Muscle layer of colon (tissue), 2 donors: ENCODE results near the gene KIF1A.
"Not testable (repeated sequence)": the region's sequence is repeated elsewhere in the genome, so short reads cannot be mapped to it uniquely, and the experiment has no call there.

Experiments used
- H3K27ac ChIP-seq: one replicate; pipeline ENCODE4 v1.7.0; 2013; ENCODE audit warnings: low read depth, mild to moderate bottlenecking, low read length, moderate library complexity
- H3K27me3 ChIP-seq, 2 donors: one replicate each; pipeline ENCODE4 v1.7.0; 2013; ENCODE audit warnings: low read length in 2 of 2, mild to moderate bottlenecking in 2 of 2; ENCODE audit not compliant: insufficient read depth in 2 of 2, control insufficient read depth in 1 of 2
- H3K36me3 ChIP-seq: one replicate; pipeline ENCODE4 v1.7.0; 2013; ENCODE audit warnings: mild to moderate bottlenecking, low read length; ENCODE audit not compliant: insufficient read depth
- H3K4me1 ChIP-seq: one replicate; pipeline ENCODE4 v1.7.0; 2013; ENCODE audit warnings: mild to moderate bottlenecking, low read length; ENCODE audit not compliant: insufficient read depth
- H3K4me3 ChIP-seq, 2 donors: one replicate each; pipeline ENCODE4 v1.7.0; 2013; ENCODE audit warnings: low read length in 2 of 2, low read depth in 1 of 2, mild to moderate bottlenecking in 1 of 2, moderate library complexity in 1 of 2
- H3K9ac ChIP-seq: one replicate; pipeline ENCODE4 v1.7.0; 2013; ENCODE audit warnings: low read length
- H3K9me3 ChIP-seq: one replicate; pipeline ENCODE4 v1.7.0; 2013; ENCODE audit warnings: mild to moderate bottlenecking, low read length
- donor health status: abdominal sarcoma.
- donor health status: Adenocarcinoma of cecum.

Gene KIF1A

GRCh38 chr2:240703417-240704341 lies 116.3 kb downstream of the KIF1A start:
- H3K27ac ChIP-seq, result no peak overlapping the region
- no peaks in the 10 kb centered on the region for H3K9me3 ChIP-seq
- peaks cover 0 to 24% of the 10 kb centered on the region in 2 donors for H3K27me3 ChIP-seq
- H3K4me1 ChIP-seq, result no peaks in the 10 kb centered on the region
- H3K4me3 ChIP-seq, result no peak overlapping the region
- H3K36me3 ChIP-seq, result no peaks in the 10 kb centered on the region
- H3K9ac ChIP-seq, result no peak overlapping the region

GRCh38 chr2:240702640-240703011 lies 117.4 kb downstream of the KIF1A start:
- Histone ChIP-seq H3K27me3 (peaks cover 0 to 19% of the 10 kb centered on the region in 2 donors), H3K36me3 (no peaks in the 10 kb centered on the region), H3K4me1 (no peaks in the 10 kb centered on the region), H3K9ac (no peak overlapping the region), H3K4me3 (no peak overlapping the region), H3K9me3 (no peaks in the 10 kb centered on the region), H3K27ac (no peak overlapping the region)

DNA sequence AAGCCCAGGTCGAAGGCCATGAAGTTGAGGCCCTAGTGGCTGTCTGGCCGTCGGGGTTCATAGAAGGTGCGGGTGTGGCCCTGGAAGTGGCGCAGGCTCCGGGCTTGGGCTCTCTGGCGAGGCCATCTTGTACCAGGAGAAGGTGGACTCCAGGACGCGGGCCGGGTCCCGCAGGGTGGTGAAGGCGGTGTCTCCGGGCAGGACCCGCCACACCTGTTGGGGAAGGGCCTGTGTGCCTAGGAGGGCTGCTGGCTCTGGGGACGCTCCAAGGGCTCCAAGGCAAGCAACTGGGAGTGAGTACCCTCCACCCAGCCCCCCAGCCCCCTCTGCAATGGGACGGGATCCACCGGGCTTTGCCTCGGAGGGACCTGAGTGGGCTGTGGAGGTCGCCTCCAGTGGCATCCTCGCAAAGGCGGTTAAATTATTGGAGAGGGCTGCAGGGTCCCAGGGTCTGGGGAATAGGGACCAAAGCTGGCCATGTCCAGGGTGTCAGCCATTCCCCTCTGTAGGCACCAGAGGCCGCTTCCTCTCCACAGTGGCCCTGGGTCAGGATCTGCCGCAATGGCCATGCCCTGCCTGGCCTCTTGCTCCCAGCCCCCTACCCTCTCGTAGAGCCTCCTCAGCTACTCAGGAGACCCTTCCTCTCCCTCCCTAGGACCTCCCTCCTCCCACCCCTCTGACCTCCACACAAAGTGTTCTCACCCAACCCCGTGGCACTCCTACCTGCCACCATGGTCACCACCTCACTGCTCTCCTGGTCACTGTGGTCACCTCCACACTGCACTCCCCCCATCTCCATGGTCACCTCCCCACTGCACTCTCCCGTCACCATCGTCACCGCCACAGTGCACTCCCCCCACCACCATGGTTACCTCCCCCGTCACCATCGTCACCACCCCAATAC lies 118.0 kb downstream of the KIF1A start:
- peaks cover 0 to 19% of the 10 kb centered on the region in 2 donors for H3K27me3 ChIP-seq
- H3K9ac ChIP-seq, result no peak overlapping the region
- no peaks in the 10 kb centered on the region for H3K36me3 ChIP-seq
- H3K9me3 ChIP-seq, result no peaks in the 10 kb centered on the region
- no peak overlapping the region for H3K4me3 ChIP-seq
- no peak overlapping the region for H3K27ac ChIP-seq
- H3K4me1 ChIP-seq, result no peaks in the 10 kb centered on the region

DNA sequence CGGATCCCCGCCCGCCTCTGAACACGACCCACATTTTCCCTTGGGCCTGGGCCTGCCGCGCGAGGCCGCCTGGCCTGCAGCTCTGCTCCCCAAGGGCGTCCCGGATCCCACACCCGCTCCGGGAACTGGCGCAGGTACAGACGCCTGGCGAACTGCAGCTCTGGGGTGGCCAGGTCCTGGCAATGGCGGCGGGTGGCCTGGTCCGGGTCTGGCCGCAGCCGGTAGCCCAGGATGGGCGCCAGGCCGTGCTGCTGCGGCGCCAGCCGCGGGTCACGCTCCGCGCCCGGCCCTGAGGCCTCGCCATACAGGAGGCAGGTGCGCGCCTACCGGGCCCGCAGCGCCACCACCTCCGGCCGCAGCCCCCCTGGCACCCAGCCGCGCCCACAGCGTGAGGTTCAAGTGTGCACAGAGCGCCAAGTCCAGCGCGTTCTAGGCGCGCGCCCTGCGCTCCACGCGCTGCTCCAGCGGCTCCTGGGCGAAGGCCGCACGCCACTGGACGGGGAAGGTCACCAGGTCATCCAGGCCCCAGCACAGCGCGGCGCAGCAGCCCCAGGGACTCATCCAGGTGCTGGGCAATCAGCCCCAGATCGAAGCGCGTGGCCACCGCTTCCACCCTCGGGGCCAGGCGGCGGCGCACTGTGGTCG lies 118.8 kb downstream of the KIF1A start:
- Histone ChIP-seq H3K27ac (no peak overlapping the region), H3K4me1 (no peaks in the 10 kb centered on the region), H3K36me3 (no peaks in the 10 kb centered on the region), H3K9me3 (no peaks in the 10 kb centered on the region), H3K9ac (no peak overlapping the region), H3K4me3 (no peak overlapping the region), H3K27me3 (peaks cover 0 to 19% of the 10 kb centered on the region in 2 donors)

GRCh38 chr2:240700616-240701015 lies 119.4 kb downstream of the KIF1A start:
- not testable (repeated sequence) for H3K27ac ChIP-seq, H3K9ac ChIP-seq, H3K4me3 ChIP-seq, H3K4me1 ChIP-seq, H3K9me3 ChIP-seq, H3K36me3 ChIP-seq
- peaks cover 0 to 19% of the 10 kb centered on the region in 2 donors for H3K27me3 ChIP-seq

- not testable (repeated sequence) for H3K4me1 ChIP-seq, H3K9ac ChIP-seq, H3K36me3 ChIP-seq, H3K4me3 ChIP-seq, H3K9me3 ChIP-seq, H3K27ac ChIP-seq
- H3K27me3 ChIP-seq, result peaks cover 0 to 19% of the 10 kb centered on the region in 2 donors
Observed at GRCh38 chr2:240699835-240700234, 120.2 kb downstream of the KIF1A start.

- H3K27me3 ChIP-seq, result peaks cover 0 to 19% of the 10 kb centered on the region in 2 donors
- H3K4me1 ChIP-seq, H3K36me3 ChIP-seq, H3K4me3 ChIP-seq, H3K9ac ChIP-seq, H3K27ac ChIP-seq, H3K9me3 ChIP-seq: not testable (repeated sequence)
Observed at GRCh38 chr2:240698852-240699561, 121.0 kb downstream of the KIF1A start.

DNA sequence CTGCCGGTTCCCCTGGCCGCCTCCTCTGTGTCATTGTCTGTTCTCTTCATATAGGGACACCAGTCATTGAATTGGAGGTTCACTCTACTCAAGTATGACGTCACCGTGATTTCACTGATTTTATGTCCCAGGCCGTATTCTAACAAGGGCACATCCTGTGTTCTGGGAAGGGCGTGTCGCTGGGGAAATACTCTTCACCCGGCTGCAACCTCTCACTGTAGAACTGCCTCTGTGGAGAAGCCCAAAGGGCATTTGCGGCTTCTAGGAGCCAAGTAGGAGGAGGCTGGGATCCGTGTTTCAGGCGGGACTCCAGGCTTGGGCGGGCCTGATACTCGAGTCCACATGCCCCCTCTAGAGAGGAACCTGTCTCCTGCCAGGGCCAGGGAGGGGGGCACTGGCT lies 123.5 kb downstream of the KIF1A start:
- not testable (repeated sequence) for H3K36me3 ChIP-seq, H3K9me3 ChIP-seq, H3K27ac ChIP-seq, H3K4me1 ChIP-seq, H3K9ac ChIP-seq, H3K27me3 ChIP-seq, H3K4me3 ChIP-seq

- H3K9me3 ChIP-seq, H3K36me3 ChIP-seq, H3K9ac ChIP-seq, H3K4me3 ChIP-seq, H3K27ac ChIP-seq, H3K4me1 ChIP-seq, H3K27me3 ChIP-seq: not testable (repeated sequence)
Observed at GRCh38 chr2:240695593-240695992, 124.4 kb downstream of the KIF1A start.

GRCh38 chr2:240694304-240694703 lies 125.7 kb downstream of the KIF1A start:
- H3K27ac ChIP-seq, H3K9me3 ChIP-seq, H3K4me3 ChIP-seq, H3K27me3 ChIP-seq, H3K36me3 ChIP-seq, H3K9ac ChIP-seq, H3K4me1 ChIP-seq: not testable (repeated sequence)
